Hematopoietic multipotent progenitor cell treated with erythropoietin and hydrocortisone succinate and interleukin-3 and kit ligand, for 6 days (in vitro differentiated cells): Measurements from ENCODE around the gene REV3L.
"Not testable (repeated sequence)": the region's sequence is repeated elsewhere in the genome, so short reads cannot be mapped to it uniquely, and the experiment has no call there.

Experiments
- DNase-seq: peaks from one replicate; pipeline ENCODE4 v3.0.0-alpha.2; 2015

Gene REV3L, protein sequence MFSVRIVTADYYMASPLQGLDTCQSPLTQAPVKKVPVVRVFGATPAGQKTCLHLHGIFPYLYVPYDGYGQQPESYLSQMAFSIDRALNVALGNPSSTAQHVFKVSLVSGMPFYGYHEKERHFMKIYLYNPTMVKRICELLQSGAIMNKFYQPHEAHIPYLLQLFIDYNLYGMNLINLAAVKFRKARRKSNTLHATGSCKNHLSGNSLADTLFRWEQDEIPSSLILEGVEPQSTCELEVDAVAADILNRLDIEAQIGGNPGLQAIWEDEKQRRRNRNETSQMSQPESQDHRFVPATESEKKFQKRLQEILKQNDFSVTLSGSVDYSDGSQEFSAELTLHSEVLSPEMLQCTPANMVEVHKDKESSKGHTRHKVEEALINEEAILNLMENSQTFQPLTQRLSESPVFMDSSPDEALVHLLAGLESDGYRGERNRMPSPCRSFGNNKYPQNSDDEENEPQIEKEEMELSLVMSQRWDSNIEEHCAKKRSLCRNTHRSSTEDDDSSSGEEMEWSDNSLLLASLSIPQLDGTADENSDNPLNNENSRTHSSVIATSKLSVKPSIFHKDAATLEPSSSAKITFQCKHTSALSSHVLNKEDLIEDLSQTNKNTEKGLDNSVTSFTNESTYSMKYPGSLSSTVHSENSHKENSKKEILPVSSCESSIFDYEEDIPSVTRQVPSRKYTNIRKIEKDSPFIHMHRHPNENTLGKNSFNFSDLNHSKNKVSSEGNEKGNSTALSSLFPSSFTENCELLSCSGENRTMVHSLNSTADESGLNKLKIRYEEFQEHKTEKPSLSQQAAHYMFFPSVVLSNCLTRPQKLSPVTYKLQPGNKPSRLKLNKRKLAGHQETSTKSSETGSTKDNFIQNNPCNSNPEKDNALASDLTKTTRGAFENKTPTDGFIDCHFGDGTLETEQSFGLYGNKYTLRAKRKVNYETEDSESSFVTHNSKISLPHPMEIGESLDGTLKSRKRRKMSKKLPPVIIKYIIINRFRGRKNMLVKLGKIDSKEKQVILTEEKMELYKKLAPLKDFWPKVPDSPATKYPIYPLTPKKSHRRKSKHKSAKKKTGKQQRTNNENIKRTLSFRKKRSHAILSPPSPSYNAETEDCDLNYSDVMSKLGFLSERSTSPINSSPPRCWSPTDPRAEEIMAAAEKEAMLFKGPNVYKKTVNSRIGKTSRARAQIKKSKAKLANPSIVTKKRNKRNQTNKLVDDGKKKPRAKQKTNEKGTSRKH (N-terminal part only)

DNA sequence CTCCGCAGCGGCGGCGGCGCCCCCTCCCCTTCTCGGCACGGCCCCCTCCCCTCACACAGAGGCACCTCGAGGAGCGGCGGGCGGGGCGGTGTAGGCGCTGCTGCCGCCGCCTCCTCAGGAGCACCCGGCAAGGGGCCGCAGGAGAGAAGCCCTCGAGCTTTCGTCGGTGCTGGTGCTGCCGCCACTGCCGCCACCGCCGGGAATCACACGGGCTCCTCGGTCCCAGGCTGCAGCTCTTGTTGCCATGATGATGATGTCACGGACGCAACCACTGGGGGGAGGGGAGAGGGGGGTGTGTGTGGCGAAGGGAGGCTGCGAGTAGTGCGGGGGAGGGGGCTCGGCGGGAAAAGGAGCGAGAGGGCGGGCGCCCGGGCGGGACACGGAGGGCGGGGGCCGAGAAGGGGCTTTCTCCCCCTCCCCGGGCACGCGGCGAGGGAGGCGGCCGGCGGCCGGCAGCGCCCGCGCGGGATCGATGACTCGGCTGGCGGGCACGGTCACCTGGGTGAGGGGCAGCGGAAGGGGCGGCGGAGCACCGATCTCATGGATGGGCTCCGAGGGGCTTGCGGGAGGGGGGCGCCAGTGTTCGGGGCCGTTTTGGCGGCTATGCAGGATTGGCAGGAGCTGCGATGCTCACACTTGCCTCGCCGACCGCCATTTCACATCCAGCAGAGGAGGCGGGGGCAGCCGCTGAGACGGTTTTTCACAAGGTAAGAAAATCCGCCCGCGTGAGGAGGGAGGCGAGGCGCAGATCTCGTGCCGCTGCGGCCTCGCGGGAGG, at the start of gene REV3L:
Gene REV3L, minus strand, starts transcription at position 260 of the 777 bp plus-strand sequence. CDS start 330 bp downstream, outside the sequence.
- peak; percentile 92 for DNase-seq

DNA sequence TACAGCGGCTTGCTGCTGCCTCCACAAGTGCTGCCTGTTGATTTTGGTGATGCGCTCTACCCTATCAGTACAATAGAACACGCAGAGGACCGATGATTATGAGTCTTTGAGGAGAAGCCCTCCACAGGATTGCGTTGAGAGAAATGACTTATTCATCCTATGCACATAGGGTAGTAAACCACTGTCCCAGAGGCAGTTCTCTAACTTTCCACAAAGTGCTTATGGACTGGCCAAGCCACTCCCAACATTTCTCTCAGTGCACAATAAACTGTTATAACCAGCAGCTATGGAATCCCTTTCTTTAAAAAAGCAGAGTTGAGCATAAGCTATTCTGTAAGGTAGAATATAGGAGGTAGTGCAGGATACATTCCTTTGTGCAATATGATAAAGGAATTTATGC, 48.2 kb upstream of the REV3L start:
- no peak for DNase-seq

DNA sequence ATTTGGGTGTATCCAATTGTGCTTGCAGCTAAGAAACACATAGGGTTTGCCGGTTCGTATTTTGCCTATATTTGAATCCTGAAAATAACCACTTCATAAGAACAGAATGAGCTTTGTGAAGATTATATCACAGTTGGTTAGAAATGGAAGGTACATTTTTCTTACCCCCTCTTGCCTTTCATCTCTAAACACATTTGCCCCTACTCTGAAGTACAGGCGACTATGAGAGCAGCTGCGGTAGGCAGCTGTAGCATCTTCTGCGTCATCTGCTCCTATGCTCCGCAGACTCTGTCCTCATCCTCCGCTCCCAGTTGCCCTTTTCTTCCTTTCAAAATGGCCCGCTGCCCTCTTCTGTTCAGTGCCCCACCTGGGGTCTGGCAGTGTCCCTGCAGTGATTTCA, 47.6 kb upstream of the REV3L start:
- DNase-seq, result no peak

- DNase-seq, result no peak
These were observed 47.2 kb upstream of the REV3L start for GRCh38 chr6:111530218-111530617.

DNA sequence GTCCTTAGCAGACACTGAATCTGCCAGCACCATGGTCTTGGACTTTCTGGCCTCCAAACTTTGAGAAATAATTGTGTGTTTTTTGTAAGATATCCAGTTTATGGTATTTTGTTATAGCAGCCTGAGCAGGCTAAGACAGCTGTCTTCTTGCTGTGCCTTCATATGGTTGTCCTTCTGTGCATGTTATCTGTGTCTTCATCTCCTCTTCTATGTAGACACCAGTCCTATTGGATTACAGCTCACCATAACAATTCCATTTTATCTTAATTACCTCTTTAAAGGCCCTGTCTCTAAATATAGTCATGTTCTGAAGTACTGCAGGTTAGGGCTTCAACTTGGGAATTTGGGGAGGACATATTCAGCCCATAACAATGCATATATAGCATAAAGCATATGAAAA, 44.3 kb upstream of the REV3L start:
- DNase-seq, result no peak

- no peak for DNase-seq
These were observed 41.7 kb upstream of the REV3L start for GRCh38 chr6:111524735-111525134.

- no peak for DNase-seq
These were observed 41.2 kb upstream of the REV3L start for GRCh38 chr6:111524252-111524651.

DNA sequence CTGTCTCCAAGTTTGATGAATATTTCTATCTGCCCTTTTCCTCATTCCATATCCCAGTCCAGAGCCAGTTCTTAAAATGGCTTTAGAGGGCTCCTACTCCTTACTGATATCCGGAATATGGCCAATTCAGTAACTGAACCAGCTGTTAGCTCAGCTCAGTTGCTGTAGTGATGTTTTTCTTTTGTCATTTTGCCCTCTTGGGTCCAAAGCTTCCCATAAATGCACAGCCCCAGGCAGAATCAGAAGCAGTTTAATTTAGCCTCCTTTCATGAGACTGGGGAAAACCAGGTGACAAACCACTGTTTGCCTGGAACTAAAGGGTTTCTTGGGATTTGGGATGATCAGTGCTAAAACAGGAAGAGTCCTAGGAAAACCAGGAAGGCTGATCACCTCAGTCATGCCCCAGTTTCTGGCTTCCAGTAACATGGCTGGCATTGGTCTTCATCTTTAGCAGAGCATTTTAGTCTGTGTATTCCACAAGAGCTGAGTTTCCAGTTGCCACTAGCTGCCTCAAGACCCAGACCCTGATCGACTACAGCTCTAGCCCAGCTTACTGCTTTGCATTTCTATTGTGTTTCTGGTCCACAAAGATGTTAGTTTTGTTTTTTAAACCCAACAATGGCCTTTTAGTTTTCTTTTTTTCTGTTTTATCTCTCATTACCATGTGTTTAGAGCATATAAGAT, 40.6 kb upstream of the REV3L start:
- DNase-seq, result peak; percentile 22

GRCh38 chr6:111522393-111523020, 39.5 kb upstream of the REV3L start:
- DNase-seq, result peak; percentile 51

DNA sequence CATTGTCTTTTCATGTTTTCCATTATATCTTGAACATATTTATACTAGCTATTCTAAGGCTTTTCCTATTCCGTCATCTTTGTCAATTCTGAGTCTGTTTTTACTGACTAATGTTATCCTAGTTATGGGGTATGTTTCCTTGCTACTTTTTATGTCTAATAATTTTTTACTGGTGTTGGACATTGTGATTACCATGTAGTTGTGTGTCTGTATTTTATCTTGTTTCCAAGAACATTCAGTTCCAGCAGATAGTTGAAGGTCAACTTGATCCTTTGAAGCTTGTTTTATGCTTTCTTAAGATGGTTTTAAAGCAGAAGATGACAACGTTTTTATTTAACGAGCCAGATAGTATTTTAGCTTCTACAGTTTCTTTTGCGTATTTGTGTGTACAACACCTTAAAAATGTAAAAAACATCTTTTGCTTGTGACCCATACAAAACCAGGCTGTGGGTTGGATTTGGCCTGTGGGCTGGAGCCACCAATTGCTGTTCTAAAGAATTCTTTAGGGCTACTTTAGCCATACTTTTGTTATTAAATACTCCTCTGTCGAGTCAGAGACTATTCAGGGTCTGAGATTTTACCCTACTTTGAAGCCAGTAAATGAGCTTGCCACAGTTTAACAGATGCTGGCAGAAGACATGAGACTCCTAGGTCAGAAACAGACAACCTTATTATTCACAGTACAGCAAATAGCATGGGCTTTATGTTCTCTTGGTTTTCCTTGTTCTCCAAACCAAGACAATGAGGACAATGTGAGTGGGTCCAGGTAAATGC, 38.7 kb upstream of the REV3L start:
- DNase-seq, result no peak

GRCh38 chr6:111520524-111520923, 37.5 kb upstream of the REV3L start:
- DNase-seq, result no peak

DNA sequence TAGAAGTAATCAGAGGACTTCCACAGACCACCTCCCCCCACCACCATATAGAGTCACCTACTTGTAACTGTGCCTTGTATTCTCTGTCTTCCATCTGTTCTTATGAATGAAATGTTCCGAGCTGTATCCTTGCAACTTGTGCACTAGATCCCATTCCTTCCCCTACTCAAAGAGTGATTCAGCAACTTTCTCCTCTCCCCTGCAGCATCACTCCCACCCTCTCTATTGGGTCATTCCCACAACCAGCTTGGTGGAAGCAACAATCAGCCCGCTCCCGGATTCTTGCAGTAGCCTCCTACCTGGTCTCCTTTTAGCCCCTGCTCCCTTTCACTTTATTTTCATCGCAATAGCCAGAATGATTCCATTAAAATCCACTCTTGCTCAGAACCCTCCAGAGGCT, 34.9 kb upstream of the REV3L start:
- no peak for DNase-seq

DNA sequence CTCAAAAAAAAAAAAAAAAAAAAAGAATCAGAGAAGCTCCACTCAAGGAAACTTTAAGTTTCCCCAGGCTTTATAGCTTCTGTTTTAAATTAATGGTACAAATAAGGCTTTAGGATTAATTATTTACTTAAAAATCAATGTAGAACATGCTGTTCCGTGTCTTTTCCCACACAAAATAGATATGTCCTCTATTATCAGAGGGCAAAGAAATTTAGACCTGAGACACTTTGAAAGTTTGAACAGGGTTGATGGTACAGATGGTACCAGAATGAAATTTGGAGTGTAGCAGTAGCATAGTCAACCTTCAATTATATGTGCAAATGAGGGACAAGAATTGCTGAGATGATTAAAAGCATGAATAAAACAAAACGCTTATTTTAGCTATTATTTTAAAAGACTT, 32.2 kb upstream of the REV3L start:
- no peak for DNase-seq

DNA sequence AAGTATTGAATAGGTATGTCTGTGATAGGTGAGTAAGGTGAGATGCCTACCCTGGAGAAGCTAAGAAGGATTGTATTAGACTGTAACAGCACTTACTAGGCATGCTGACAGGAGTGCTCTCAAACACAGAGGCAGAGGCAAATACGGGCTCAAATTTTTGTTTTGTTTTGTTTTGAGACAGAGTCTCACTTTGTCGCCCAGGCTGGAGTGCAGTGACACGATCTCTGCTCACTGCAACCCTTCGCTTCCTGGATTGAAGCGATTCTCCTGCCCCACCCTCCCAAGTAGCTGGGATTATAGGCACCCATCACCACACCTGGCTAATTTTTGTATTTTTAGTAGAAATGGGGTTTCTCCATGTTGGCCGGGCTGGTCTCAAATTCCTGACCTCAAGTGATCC, 31.5 kb upstream of the REV3L start:
- DNase-seq, result not testable (repeated sequence)

DNA sequence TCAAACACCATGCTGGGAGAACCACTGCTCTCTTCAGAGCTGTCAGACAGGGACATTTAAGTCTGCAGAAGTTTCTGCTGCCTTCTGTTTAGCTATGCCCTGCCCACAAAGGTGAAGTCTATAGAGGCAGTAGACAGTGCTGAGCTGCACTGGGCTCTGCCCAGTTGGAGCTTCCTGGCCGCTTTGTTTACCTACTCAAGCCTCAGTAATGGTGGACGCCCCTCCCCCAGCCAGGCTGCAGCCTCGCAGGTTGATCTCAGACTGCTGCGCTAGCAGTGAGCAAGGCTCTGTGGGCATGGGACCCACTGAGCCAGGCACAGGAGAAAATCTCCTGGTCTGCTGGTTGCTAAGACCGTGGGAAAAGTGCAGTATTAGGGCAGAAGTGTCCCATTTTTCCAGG, 24.2 kb upstream of the REV3L start:
- not testable (repeated sequence) for DNase-seq

DNA sequence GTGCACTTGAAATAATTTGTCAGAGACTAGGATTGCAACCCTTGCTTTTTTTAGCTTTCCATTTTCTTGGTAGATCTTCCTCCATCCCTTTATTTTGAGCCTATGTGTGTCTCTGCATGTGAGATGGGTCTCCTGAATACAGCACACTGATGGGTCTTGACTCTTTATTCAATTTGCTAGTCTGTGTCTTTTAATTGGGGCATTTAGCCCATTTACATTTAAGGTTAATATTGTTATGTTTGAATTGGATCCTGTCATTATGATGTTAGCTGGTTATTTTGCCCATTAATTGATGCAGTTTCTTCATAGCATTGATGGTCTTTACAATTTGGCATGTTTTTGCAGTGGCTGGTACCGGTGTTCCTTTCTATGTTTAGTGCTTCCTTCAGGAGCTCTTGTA, 22.5 kb upstream of the REV3L start:
- not testable (repeated sequence) for DNase-seq

- DNase-seq, result peak; percentile 20
These were observed 20.6 kb upstream of the REV3L start for GRCh38 chr6:111503660-111504059.

DNA sequence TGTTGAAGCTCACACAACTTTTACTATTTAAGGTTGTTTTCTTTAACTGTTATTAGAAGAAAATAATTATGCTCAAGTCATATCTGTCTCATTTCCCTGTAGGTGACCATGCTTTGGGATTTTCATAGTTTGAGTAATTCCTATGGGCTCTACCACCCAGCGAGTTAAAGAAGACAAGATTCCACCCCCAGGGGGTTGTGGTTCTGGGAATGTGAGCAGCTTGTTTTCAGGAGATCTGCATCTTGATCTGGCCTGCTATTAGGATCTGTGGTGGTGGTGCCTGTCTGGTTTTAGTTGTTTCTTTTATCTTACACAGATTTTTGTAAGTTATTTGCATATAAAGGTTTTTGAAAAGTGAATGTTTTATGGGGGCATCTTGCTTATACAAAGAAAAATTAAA, 20.2 kb upstream of the REV3L start:
- no peak for DNase-seq

GRCh38 chr6:111502154-111502553, 19.1 kb upstream of the REV3L start:
- DNase-seq, result no peak

DNA sequence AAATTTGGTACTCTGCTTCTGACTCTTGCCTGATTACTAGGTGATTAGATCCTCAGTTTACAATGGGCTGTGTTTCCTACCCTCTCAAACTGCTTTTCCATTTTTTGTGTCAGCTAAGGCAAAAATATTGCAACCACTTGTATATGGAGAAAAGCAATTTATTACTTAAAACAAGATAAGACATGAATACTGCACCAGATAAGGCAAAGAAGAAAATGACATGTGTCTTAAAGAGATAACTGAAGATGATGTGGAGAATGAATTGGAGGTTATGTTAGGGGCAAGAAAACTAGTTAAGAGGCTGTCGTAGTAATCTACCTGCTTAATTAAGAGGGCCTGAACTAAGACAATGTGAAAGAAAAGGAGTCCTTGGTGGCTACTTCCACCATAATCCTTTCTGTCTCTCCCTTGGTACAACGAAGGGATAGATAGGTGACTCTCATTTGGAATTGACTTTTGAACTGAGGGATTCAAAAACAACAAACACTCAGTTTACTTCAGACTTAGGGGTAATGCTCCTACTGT, 16.3 kb upstream of the REV3L start:
- peak; percentile 67 for DNase-seq
